Coronary artery (tissue), 2 donors: Measurements from ENCODE around the gene CLIP1.

Experiments used
- DNase-seq: peaks from one replicate; pipeline ENCODE4 v3.0.0-alpha.2; 2017; ENCODE audit warnings: low spot score
- H3K27ac ChIP-seq, 2 donors: fragments of 200-600 bp; sonication (generic); one replicate each; pipeline ENCODE4 v1.5.1; 2016 to 2019
- H3K4me3 ChIP-seq: fragments of 200-600 bp; sonication (generic); 2 replicates; pipeline ENCODE4 v1.5.1; 2016; ENCODE audit warnings: mild to moderate bottlenecking, moderate library complexity
- CTCF ChIP-seq: fragments of 200-600 bp; sonication (generic); IDR thresholded peaks from one replicate; pipeline ENCODE4 v1.5.1; 2019; ENCODE audit warnings: antibody characterized with exemption

Gene CLIP1

GRCh38 chr12:122354958-122355641 lies 67.4 kb downstream of the CLIP1 start:
- DNase-seq: no peak
- no peak for TF ChIP-seq CTCF
- Histone ChIP-seq H3K27ac (no peak overlapping the region), H3K4me3 (no peak overlapping the region)

- no peak overlapping the region for H3K4me3 ChIP-seq
- no peak for TF ChIP-seq CTCF
- no peak for DNase-seq
- no peak overlapping the region for H3K27ac ChIP-seq
These were observed 70.1 kb downstream of the CLIP1 start for GRCh38 chr12:122352394-122352793.

GRCh38 chr12:122350141-122350848 lies 72.2 kb downstream of the CLIP1 start:
- H3K27ac ChIP-seq: peak overlapping the region; percentile 8 to 46
- H3K4me3 ChIP-seq: no peak overlapping the region
- no peak for DNase-seq
- peak; percentile 36 for TF ChIP-seq CTCF

GRCh38 chr12:122349078-122349477 lies 73.4 kb downstream of the CLIP1 start:
- TF ChIP-seq CTCF: no peak
- no peak for DNase-seq
- Histone ChIP-seq H3K4me3 (no peak overlapping the region), H3K27ac (no peak overlapping the region)

- TF ChIP-seq CTCF: no peak
- H3K27ac ChIP-seq: no peak overlapping the region
- H3K4me3 ChIP-seq: no peak overlapping the region
- no peak for DNase-seq
These were observed 74.0 kb downstream of the CLIP1 start for GRCh38 chr12:122348505-122348904.

- DNase-seq: no peak
- H3K27ac ChIP-seq: no peak overlapping the region
- no peak overlapping the region for H3K4me3 ChIP-seq
- no peak for TF ChIP-seq CTCF
These were observed 76.4 kb downstream of the CLIP1 start for GRCh38 chr12:122346054-122346453.

- TF ChIP-seq CTCF: no peak
- DNase-seq: no peak
- no peak overlapping the region for H3K27ac ChIP-seq
- H3K4me3 ChIP-seq: no peak overlapping the region
These were observed 77.4 kb downstream of the CLIP1 start for GRCh38 chr12:122345042-122345441.
